Stimulated activated CD8-positive, alpha-beta memory T cell treated with anti-CD3 and anti-CD28 coated beads, Interleukin-4, amount 100 ng/mL, for 48 hours (primary cell): ENCODE results near the gene TBX1.

Experiments used
- DNase-seq: peaks from one replicate; pipeline ENCODE4 v3.0.0-alpha.2; 2020

TBX1 gene

DNA sequence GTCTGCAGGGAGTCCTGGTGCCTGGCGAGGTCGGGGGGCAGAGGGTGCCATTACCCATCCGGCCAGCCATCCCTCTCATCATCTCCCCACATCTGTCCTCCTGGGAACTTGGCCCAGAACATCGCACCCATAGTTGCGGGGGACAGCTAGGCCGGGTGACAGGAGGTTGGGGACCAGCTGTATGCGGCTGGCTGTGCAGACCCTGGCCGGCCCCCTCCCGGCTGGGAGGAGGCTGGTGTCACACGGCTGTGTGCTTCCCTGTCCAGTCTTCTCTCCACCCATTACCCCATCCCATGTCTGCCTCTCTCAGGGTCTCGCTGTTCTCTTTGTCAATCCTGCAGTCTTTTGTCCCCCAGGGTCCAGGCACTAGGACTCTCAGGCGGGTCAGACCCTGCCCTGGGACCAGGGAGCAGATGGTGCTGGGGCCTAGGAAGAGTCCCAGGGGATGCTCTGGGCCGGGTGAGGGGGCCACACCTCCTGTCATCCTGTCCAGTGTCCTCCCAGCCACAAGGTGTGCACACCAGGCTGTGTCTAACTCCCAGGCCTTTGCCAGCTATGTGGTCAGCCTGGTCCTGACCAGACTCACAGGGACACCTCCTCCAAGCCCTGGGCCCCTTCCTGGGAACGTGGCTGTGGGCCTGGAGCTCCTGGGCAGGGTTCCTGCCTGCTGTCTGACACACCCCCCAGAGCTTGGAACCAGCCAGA is 6.4 kb upstream of the TBX1 start:
- no peak for DNase-seq

DNA sequence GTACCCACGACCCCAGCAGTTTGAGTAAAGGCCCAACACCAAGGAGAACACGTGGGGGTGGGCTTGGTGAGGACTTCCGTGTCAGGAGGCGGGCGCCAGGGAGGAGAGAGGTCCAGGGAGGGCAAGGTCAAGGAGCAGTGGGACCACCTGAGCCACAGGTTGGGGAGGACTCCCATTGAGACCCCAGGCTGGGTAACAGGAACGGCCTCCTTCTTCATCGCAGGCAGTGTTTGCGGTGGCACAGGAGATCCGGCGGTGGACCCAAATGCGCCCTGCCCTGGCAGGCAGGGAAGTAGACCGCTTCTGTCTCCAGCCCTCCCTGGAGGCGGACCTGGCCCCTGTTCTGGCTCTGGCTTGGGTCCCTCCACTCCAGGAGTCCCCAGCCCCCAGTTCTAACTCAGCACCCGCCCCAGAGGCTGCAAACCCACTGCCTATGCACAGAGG is 5.9 kb upstream of the TBX1 start:
- DNase-seq: no peak

DNA sequence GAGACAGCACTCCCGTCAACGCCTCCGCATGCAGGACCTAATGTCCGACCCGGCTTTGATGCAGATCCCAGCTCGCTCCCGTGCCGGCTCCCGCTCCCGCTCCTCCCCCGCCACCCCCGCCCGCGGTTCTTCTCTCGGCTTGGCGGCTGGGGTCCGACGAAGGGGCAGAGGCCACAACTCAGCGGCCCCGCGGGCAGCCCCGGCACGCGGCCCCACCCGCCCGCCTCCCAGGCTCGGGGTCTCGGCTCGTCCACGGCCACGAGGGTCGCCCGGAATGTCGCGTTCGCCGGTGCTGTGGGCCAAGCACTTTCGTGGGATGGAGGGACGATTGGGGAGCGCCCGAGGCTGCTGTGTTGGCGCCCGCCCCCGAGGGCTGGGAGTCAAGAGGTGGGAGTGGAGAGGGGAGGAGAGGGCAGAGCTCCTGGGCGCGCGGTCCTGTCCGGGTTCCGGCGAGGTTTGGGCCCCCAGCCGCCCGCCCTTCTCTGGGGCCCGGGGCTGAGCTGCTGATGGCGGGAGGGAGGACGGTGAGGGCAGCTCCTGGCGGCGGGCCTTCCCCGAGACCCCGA is 5.3 kb upstream of the TBX1 start:
- DNase-seq: no peak

- no peak for DNase-seq
These were observed 4.8 kb upstream of the TBX1 start for GRCh38 chr22:19755722-19756287.

GRCh38 chr22:19756288-19757128 is 4.1 kb upstream of the TBX1 start:
- DNase-seq: peak; percentile 73

DNA sequence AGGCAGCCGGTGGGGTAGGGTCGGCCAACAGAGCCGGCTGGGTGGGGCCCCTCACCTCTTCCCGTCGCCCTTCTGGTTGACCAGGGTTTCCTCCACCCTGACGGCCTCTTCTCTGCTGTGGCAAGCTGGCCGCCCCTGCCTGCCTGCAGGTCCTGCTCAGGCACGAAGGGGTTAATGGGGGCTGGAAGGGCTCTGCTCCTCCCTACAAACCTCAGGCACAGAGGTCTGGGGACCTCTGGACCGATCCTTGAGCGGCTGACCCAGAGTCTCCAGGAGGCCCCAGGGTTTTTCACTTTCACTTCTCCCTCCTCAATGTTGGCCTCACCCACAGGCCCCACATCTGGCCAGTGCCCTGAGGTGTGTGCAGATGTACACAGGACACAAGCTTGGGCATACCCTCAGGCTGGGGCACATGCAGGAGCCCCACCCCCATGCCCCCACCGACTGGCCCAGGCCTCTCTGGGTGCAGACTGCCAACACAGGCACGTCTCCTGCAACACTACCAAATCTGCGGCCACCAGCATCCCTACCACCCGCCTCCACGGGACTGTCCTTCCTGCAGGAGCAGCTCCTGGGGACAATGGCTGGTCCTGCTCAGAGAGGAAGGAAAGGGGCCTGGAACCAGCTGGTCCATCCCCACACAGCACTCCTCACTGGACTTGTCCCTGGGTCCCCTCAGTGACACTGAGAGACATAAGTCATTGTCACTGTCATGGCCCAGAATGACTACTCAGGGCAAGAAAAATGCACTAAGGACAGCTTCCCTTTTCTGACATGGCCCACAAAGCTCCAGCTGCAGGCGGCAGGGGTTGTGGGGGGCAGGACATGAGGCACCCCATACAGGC is 3.2 kb upstream of the TBX1 start:
- no peak for DNase-seq

DNA sequence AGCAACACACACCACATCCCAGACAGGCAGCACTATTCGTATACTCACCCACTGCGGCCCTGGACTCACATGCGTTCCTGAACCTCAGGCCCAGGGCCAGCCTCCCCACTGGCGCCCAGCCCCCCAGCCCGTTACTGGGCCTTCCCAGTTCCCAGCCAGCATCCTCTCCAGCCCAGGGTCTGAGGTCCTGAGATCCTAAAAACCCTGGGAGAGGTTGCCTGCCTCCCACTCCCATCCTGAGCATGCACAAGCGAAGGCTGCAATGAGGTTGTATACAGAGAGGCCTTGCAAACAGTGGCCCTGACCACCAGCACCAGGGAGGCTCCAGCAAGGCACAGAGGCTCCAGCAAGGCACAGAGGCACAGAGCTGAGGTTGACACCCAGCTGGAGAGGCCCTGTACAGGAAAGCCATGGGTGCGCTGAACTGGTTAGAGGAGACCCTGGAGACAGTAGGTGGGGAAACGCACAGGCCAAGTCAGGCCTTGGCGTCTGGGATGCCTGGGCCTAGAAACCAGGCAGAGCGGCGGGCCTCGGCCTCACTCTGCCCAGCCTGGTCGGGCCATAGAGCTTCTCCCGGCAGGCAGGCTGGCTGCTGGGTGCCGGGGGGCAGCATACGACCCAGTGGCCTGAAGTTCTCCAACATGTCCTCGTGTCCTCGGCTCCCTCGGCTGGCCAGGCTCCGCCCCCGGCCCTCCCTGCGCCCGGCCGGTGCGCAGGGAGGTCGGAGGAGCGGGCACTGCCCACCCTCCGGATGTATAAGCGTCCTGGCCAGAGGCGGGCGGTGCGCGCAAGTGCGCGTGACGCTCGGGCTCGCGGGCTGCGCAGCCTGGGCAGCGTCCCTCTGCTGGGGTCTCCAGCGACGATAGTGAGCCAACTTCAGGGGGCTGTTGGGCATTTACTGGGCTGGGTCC is 2.3 kb upstream of the TBX1 start:
- DNase-seq: no peak

DNA sequence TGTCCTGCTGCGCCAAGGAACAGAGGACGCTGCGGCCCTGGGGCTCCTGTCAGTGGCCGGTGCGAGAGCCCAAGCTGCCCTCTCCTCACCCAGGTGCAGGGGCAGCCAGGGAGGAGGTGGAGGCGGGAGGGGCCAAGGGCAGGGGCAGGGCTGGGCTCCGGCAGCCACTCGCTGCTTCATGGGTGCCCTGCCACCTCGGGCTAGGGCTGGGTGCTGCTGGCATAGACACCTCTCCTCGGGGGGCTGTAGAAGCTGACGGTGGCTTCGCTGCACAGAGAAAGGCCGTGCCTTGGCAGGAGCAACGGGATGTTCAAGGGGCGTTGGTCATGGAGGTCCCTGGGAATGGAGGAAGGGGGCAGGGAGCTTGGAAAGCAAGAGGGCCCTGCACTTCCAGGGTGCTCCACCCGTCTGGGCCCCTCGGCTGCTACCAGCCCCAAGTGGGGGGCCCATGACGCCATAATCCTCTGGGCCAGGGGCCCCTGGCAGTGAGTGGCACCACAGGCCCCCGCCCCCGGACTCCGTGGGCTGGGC is 1.6 kb upstream of the TBX1 start:
- no peak for DNase-seq

DNA sequence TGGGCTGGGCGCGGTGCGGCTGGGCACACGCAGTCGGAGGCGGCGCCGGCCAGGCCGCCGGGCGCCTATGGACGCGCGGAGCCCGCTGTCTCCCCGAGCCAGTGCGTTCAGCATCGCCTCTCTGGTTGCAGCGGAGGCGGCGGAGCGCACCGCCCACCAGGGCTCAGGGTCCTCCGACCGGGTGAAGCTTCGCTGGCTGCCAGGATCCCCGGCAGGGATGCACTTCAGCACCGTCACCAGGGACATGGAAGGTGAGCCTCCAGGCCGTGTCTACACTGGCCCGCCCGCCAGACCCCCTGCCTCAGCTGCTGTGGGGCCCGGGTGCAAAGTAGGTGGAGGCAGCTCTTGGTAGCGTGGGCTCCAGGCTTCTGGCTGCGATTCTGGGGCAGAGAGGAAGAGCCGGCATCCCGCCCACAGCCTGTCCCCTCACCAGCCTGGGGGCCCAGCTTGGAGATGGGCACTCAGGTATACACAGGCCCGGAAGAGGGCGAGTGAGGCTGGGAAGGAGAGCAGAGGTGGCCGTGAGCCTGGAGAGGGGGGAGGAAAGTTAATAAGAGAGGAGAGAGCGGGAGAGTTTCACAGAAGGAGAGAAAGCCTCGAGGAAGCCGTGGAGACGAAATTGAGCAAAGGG is 1.0 kb upstream of the TBX1 start:
- no peak for DNase-seq

DNA sequence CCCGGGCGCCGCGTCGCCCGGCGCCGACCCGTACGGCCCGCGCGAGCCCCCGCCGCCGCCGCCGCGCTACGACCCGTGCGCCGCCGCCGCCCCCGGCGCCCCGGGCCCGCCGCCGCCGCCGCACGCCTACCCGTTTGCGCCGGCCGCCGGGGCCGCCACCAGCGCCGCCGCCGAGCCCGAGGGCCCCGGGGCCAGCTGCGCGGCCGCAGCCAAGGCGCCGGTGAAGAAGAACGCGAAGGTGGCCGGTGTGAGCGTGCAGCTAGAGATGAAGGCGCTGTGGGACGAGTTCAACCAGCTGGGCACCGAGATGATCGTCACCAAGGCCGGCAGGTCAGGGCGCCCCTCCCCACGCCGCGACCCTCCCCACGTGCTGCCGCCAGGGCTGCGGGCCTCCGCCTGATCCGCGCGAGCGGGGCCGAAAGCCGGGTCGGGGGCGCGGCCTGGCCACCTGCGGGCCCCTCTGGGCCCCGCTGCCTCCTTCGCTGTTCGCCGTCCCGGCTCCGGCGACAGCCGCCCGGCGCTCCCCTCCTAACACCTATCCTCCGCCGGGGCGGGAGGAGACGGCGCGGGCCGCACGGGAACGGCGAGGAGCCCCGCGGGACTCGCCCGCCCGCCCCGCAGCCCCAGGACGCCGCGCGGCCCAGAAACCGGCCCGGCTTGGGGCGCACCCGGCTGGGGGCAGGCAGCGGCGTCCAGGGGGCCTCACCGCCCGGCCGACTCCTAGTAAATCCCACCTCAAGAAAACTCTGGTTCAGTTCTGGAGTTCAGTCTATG is 560 bp downstream of the TBX1 start:
- no peak for DNase-seq

DNA sequence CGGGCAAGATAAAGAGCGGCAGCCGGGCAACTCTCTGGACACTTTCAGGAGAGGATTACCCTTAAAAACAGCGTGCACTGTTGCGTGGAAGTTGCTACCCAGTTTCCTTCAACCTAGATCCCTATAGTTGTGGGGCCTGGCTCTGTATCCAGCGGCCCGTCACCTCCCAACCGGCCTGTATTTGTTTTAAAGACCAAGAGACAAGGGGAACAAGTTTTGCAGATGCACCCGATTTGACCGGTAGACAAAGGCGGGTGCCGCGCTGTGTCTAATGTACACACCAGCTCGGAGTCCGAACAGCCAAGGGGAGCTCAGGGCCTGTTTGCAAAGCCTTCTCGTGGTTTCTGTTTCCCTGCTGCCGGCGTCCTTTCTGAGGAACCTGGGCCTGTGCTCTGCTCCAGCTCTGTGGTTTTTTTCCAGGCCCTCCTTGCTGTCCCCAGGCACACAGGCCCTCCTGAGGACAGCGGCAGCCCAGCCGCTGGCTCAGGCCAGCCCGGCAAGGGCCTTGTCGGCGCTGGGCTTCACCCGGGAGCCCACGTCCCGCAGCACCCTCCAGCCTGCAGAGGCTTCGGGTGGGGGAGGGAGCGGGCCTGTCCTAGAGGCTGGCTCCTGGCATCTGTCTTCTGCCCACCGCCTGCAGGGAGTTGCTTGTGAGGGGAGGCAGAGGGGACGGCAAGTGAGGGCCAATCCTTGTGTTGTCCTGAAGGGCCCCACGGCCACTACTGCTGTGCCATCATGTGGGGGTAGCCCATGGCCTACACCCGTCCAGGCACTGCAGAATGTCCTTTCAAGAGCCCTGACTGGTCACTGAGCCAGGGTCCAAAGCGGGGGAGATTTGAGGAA is 1.4 kb downstream of the TBX1 start:
- DNase-seq: no peak

GRCh38 chr22:19762568-19763457 is 2.2 kb downstream of the TBX1 start:
- no peak for DNase-seq

DNA sequence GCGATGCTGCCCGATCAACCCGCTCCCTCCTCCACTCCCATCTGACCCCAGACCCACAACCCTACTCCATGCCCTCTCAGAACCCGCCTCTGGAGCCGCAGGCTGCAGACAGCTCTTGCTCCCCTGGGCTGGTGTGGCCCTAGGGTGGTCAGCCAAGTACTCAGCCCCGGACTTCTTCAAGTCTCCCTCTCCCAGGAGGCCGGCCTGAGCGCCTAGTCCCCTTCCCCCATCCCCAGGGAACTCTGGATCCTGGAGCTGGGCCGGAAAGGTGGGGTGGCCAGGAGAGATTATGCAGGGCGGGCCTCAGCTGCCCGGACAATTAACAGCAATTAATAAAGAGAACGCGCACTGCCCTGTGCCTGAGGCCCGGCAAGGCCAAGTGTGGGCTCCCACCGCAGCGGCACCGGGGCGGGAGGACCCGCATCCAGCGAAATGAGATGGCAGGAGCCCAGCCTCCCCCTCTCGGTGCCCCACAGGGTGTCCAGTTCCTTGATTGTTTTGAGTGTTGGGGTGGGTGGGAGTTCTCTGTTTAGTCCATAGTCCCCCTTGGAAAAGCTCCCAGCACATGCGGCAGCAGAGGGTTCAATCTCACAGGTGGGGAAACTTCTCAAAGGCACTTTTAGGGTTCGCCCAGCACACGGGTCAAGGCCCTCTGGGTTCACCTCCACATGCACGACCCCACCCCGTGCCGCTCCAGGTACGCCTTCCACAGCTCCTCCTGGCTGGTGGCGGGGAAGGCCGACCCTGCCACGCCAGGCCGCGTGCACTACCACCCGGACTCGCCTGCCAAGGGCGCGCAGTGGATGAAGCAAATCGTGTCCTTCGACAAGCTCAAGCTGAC is 3.1 kb downstream of the TBX1 start:
- no peak for DNase-seq

DNA sequence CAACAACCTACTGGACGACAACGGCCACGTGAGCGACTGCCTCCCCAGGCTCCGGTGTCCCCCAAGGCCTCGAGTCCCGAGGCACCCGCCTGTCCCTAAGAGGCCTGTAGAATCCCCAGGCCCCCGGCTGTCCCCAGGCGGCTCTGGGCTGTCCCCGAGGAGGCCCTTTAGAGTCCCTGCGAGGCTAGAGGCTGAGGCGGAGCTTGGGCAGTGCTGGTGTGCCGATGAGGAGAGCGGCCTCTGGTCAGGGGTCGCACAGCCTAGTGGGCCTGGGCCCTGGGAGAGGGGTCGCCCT is 3.7 kb downstream of the TBX1 start:
- DNase-seq: no peak

DNA sequence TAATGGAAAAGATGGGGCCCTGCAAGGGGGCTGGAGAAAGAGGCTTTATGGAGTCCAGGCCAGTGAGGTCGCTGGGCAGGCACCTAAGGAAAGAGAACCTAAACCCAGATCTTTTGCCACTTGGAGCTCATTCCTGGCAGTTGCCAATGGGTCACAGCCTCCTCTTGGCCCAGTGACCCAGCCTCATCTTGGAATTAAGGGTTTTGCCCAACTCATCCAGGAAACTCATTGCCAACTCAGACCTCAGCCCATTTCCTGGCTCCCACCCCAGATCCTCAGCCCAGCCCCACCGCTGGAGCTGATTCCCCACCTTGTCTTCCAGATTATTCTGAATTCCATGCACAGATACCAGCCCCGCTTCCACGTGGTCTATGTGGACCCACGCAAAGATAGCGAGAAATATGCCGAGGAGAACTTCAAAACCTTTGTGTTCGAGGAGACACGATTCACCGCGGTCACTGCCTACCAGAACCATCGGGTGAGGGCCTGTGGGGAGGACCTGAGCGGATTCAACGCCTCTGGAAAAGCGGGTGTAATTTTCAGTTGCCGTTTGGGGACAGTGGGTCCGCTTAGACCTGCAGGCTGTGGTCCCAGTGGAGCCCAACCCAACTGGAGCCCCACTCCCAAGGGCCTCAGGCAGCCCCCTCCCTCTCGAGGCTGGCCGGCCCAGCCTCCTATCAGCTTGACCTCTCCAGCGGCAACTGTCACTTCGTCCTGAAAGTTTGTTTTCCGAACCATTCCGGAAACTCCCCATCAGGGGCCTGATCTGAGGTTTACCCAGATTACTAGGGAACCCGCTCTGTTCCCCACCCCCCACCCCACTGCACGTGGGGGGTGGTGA is 4.3 kb downstream of the TBX1 start:
- no peak for DNase-seq
